ENCODE data around the gene SCN1A. TPM values are rescaled to one million over a fixed set of nuclear protein-coding genes. Genes with fewer than 3 reads are reported as not detected.

Gene SCN1A
- polyA plus RNA-seq, 1 of the 3 experiments (the other 2 are of a cell fraction), result not detected

DNA sequence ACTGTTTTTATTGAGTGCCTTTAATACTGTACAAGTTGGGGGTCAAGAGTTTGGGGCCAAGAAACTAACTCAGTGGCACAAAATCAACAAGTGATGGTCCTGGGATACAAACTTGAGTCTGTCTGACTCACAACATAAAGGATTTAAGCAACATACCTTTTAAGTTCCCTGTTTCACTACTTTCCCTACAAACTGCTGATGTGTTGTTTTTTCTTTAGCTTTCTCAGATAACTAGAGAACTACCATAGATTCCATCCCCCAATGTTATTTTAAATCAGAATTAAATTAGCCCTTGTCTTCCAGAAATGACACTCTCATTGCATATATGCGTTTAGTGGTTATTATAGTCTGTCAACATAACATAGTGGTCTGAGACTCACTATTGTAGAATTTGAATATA is 116.2 kb downstream of the SCN1A start:
- Histone ChIP-seq H3K9me2 (0 out of 2 replicates have a peak, but pooled peaks cover 2% of the 10 kb centered on the region), H3K27ac (ENCODE audit: low read depth in 2 of 2, low read length in 1 of 2) (no peak overlapping the region), H3K36me3 (replicated peaks in 1 of 2; ENCODE audit: control insufficient read depth in 1 of 2, insufficient read depth in 2 of 2, low read length in 1 of 2) (no peaks in the 10 kb centered on the region), H3F3A (replicated peaks; ENCODE audit: insufficient read depth) (no peaks in the 10 kb centered on the region), H2AFZ (ENCODE audit: low read depth) (no peak overlapping the region), H3K4me3 (ENCODE audit: low read depth in 2 of 2, low read length in 1 of 2) (no peak overlapping the region), H3K27me3 (ENCODE audit: insufficient read depth) (no peaks in the 10 kb centered on the region), H3K9me3 (no peaks in the 10 kb centered on the region), H3K79me2 (ENCODE audit: insufficient read depth) (no peaks in the 10 kb centered on the region), H3K4me2 (no peak overlapping the region), H4K20me1 (ENCODE audit: insufficient read depth) (no peaks in the 10 kb centered on the region), H3K4me1 (ENCODE audit: control insufficient read depth in 1 of 2, insufficient read depth in 2 of 2, low read depth in 1 of 2, low read length in 1 of 2) (no peaks in the 10 kb centered on the region), H3K9ac (no peak overlapping the region)
- no peak for TF ChIP-seq EZH2phosphoT487 (IDR thresholded peaks at IDR 0.05; ENCODE audit: borderline replicate concordance, low read depth)
- TF ChIP-seq, protein P1, sequence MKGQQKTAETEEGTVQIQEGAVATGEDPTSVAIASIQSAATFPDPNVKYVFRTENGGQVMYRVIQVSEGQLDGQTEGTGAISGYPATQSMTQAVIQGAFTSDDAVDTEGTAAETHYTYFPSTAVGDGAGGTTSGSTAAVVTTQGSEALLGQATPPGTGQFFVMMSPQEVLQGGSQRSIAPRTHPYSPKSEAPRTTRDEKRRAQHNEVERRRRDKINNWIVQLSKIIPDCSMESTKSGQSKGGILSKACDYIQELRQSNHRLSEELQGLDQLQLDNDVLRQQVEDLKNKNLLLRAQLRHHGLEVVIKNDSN (IDR thresholded peaks at IDR 0.05; ENCODE audit: borderline replicate concordance, low read depth), result no peak
- TF ChIP-seq, protein P2, sequence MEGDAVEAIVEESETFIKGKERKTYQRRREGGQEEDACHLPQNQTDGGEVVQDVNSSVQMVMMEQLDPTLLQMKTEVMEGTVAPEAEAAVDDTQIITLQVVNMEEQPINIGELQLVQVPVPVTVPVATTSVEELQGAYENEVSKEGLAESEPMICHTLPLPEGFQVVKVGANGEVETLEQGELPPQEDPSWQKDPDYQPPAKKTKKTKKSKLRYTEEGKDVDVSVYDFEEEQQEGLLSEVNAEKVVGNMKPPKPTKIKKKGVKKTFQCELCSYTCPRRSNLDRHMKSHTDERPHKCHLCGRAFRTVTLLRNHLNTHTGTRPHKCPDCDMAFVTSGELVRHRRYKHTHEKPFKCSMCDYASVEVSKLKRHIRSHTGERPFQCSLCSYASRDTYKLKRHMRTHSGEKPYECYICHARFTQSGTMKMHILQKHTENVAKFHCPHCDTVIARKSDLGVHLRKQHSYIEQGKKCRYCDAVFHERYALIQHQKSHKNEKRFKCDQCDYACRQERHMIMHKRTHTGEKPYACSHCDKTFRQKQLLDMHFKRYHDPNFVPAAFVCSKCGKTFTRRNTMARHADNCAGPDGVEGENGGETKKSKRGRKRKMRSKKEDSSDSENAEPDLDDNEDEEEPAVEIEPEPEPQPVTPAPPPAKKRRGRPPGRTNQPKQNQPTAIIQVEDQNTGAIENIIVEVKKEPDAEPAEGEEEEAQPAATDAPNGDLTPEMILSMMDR (IDR thresholded peaks at IDR 0.05), result no peak
- no peak for TF ChIP-seq FOXM1 (IDR thresholded peaks at IDR 0.05; ENCODE audit: low read depth)
- no peak for TF ChIP-seq POLR2AphosphoS5 (IDR thresholded peaks at IDR 0.05; ENCODE audit: low read depth, low read length)
- TF ChIP-seq TCF12 (IDR thresholded peaks at IDR 0.05), result no peak
- no peak for TF ChIP-seq SIN3A (IDR thresholded peaks at IDR 0.05; ENCODE audit: borderline replicate concordance, low read depth, low read length)
- TF ChIP-seq, protein P3, sequence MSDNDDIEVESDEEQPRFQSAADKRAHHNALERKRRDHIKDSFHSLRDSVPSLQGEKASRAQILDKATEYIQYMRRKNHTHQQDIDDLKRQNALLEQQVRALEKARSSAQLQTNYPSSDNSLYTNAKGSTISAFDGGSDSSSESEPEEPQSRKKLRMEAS (IDR thresholded peaks at IDR 0.05; ENCODE audit: low read depth), result no peak
- no peak for TF ChIP-seq TEAD4 (IDR thresholded peaks at IDR 0.05; ENCODE audit: borderline replicate concordance, insufficient read depth)
- no peak for TF ChIP-seq GABPA (IDR thresholded peaks at IDR 0.05; ENCODE audit: low read depth)
- no peak for TF ChIP-seq YY1 (IDR thresholded peaks at IDR 0.05; ENCODE audit: low read depth)
- TF ChIP-seq, protein P4, sequence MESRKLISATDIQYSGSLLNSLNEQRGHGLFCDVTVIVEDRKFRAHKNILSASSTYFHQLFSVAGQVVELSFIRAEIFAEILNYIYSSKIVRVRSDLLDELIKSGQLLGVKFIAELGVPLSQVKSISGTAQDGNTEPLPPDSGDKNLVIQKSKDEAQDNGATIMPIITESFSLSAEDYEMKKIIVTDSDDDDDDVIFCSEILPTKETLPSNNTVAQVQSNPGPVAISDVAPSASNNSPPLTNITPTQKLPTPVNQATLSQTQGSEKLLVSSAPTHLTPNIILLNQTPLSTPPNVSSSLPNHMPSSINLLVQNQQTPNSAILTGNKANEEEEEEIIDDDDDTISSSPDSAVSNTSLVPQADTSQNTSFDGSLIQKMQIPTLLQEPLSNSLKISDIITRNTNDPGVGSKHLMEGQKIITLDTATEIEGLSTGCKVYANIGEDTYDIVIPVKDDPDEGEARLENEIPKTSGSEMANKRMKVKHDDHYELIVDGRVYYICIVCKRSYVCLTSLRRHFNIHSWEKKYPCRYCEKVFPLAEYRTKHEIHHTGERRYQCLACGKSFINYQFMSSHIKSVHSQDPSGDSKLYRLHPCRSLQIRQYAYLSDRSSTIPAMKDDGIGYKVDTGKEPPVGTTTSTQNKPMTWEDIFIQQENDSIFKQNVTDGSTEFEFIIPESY (IDR thresholded peaks at IDR 0.05; ENCODE audit: borderline replicate concordance, low read depth), result no peak
- TF ChIP-seq, protein P5, sequence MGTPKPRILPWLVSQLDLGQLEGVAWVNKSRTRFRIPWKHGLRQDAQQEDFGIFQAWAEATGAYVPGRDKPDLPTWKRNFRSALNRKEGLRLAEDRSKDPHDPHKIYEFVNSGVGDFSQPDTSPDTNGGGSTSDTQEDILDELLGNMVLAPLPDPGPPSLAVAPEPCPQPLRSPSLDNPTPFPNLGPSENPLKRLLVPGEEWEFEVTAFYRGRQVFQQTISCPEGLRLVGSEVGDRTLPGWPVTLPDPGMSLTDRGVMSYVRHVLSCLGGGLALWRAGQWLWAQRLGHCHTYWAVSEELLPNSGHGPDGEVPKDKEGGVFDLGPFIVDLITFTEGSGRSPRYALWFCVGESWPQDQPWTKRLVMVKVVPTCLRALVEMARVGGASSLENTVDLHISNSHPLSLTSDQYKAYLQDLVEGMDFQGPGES (IDR thresholded peaks at IDR 0.05; ENCODE audit: low read depth, low read length), result no peak
- TF ChIP-seq FOXJ3 (CRISPR knock-in tag; IDR thresholded peaks at IDR 0.05), result no peak
- no peak for TF ChIP-seq JUND (IDR thresholded peaks at IDR 0.05)
- TF ChIP-seq, protein P6, sequence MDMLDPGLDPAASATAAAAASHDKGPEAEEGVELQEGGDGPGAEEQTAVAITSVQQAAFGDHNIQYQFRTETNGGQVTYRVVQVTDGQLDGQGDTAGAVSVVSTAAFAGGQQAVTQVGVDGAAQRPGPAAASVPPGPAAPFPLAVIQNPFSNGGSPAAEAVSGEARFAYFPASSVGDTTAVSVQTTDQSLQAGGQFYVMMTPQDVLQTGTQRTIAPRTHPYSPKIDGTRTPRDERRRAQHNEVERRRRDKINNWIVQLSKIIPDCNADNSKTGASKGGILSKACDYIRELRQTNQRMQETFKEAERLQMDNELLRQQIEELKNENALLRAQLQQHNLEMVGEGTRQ (IDR thresholded peaks at IDR 0.05; ENCODE audit: borderline replicate concordance, low read depth, low read length), result no peak
- no peak for TF ChIP-seq NRF1 (IDR thresholded peaks at IDR 0.05; ENCODE audit: low read depth, low read length)
- CTCF ChIA-PET, result no interaction called here
- POLR2A ChIA-PET, result no interaction called here
- DNase-seq, result no peak
- WGBS (ENCODE audit: low lambda C conversion rate), result 54% methylated on average over 1 of the region's 1 CpG

All from SK-N-SH (cell line).